ENCODE results near the gene NTF3. TPM values are rescaled to one million over a fixed set of nuclear protein-coding genes. Genes with fewer than 3 reads are reported as not detected.
A peak's percentile ranks its signal among the peaks of the same experiment; 100 is the strongest.

Gene NTF3
- total RNA-seq = 2.9 TPM

- no peak for FAIRE-seq
- DNase-seq (ENCODE audit: low spot score in 2 of 2) = peak in 1 of 2 donors; percentile 57
Measured at GRCh38 chr12:5432011-5432400, at the start of gene NTF3. TSS of gene NTF3 (plus strand) at chr12:5432108. CDS start at chr12:5432325, 217 bp downstream.

GRCh38 chr12:5384015-5384414, 47.9 kb upstream of the NTF3 start:
- no peak for FAIRE-seq
- DNase-seq (ENCODE audit: low spot score in 2 of 2) = no peak

- no peak for DNase-seq (ENCODE audit: low spot score in 2 of 2)
Measured at GRCh38 chr12:5388581-5389535, 43.0 kb upstream of the NTF3 start.

GRCh38 chr12:5390174-5390799, 41.6 kb upstream of the NTF3 start:
- FAIRE-seq (no peak), DNase-seq (ENCODE audit: low spot score in 2 of 2) (no peak)

More at GRCh38 chr12:5388581-5389535, 43.0 kb upstream of the NTF3 start:
- FAIRE-seq = no peak

- FAIRE-seq (no peak), DNase-seq (ENCODE audit: low spot score in 2 of 2) (no peak)
Measured at GRCh38 chr12:5391653-5392052, 40.3 kb upstream of the NTF3 start.

- no peak for FAIRE-seq
Measured at GRCh38 chr12:5392961-5393360, 38.9 kb upstream of the NTF3 start.

GRCh38 chr12:5395443-5396271, 36.3 kb upstream of the NTF3 start:
- no peak for DNase-seq (ENCODE audit: low spot score in 2 of 2)
- FAIRE-seq = no peak

More at GRCh38 chr12:5392961-5393360, 38.9 kb upstream of the NTF3 start:
- no peak for DNase-seq (ENCODE audit: low spot score in 2 of 2)

GRCh38 chr12:5396541-5396940, 35.4 kb upstream of the NTF3 start:
- DNase-seq (ENCODE audit: low spot score in 2 of 2) (no peak), FAIRE-seq (no peak)

- no peak for DNase-seq (ENCODE audit: low spot score in 2 of 2)
Measured at GRCh38 chr12:5399266-5399665, 32.6 kb upstream of the NTF3 start.

GRCh38 chr12:5402009-5402935, 29.6 kb upstream of the NTF3 start:
- FAIRE-seq = no peak
- DNase-seq (ENCODE audit: low spot score in 2 of 2) = no peak

More at GRCh38 chr12:5399266-5399665, 32.6 kb upstream of the NTF3 start:
- no peak for FAIRE-seq

GRCh38 chr12:5403411-5403810, 28.5 kb upstream of the NTF3 start:
- FAIRE-seq (no peak), DNase-seq (ENCODE audit: low spot score in 2 of 2) (no peak)

- FAIRE-seq (no peak), DNase-seq (ENCODE audit: low spot score in 2 of 2) (no peak)
Measured at GRCh38 chr12:5407034-5407856, 24.7 kb upstream of the NTF3 start.

- no peak for DNase-seq (ENCODE audit: low spot score in 2 of 2)
- no peak for FAIRE-seq
Measured at GRCh38 chr12:5409619-5410018, 22.3 kb upstream of the NTF3 start.

- FAIRE-seq (no peak), DNase-seq (ENCODE audit: low spot score in 2 of 2) (no peak)
Measured at GRCh38 chr12:5416571-5416970, 15.3 kb upstream of the NTF3 start.

GRCh38 chr12:5417500-5417899, 14.4 kb upstream of the NTF3 start:
- DNase-seq (ENCODE audit: low spot score in 2 of 2) (no peak), FAIRE-seq (no peak)

GRCh38 chr12:5428332-5429221, 3.3 kb upstream of the NTF3 start:
- FAIRE-seq = no peak
- DNase-seq (ENCODE audit: low spot score in 2 of 2) = no peak

- DNase-seq (ENCODE audit: low spot score in 2 of 2) = no peak
Measured at GRCh38 chr12:5429741-5430557, 2.0 kb upstream of the NTF3 start.

More at GRCh38 chr12:5429741-5430557, 2.0 kb upstream of the NTF3 start:
- FAIRE-seq = no peak

All from frontal cortex (tissue), 4 donors.